ENCODE data around the gene TNFAIP8L2.

DNA sequence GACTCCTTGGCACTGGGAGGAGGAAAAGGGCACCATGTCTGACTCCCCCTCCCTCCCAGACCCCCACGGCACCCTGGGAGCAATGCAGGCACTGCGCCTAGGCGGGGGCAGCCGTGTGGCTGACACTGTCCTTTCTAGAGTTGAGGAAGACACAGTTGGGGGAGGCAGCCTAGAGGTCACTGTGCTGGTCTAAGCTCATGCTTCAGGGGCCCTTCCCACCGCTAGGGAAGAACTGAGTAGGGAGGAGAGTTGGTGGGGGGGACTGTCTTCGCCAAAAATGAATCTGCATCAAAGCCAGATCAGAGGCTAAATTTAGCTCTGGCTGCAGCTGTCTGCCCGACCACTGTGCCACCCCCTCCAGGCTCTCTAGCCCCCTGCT, 13.4 kb upstream of the TNFAIP8L2 start:
- no peak for TF ChIP-seq CTCF (IDR thresholded peaks at IDR 0.05 in 8 of 11, conservative IDR thresholded peaks at IDR 0.05 in 3 of 11)
- no peak for TF ChIP-seq POLR2A (IDR thresholded peaks at IDR 0.05)
- TF ChIP-seq POLR2AphosphoS5 (IDR thresholded peaks at IDR 0.05), result no peak

Measured in spleen (tissue), 7 donors.